Stomach (tissue), 9 donors: Measurements from ENCODE around the gene AUNIP. TPM values are rescaled to one million over a fixed set of nuclear protein-coding genes. Genes with fewer than 3 reads are reported as not detected.

ENCODE experiments used
- DNase-seq, 2 donors: peaks; one replicate each; pipeline versions ENCODE4 v3.0.0 to v3.0.0-alpha.2; 2013 to 2019
- H3K27ac ChIP-seq, 5 donors: fragments of 200-600 bp in 4 of 5; sonication (generic) in 4 of 5; one replicate each; pipeline ENCODE4 v1.5.1; 2013 to 2019; ENCODE audit warnings: mild to moderate bottlenecking in 1 of 5, moderate library complexity in 1 of 5
- H3K27me3 ChIP-seq, 3 donors: fragments of 200-600 bp; sonication (generic); one replicate each; pipeline ENCODE4 v1.5.1; 2017 to 2019; ENCODE audit warnings: mixed run types in 1 of 3
- H3K36me3 ChIP-seq, 4 donors: fragments of 200-600 bp; sonication (generic); 1 replicate in 3 of 4; 2 replicates in 1 of 4; pipeline ENCODE4 v1.5.1; 2016 to 2019
- H3K4me1 ChIP-seq, 4 donors: fragments of 200-600 bp; sonication (generic); one replicate each; pipeline ENCODE4 v1.5.1; 2016 to 2019
- H3K4me3 ChIP-seq, 4 donors: fragments of 200-600 bp; sonication (generic) in 3 of 4; one replicate each; pipeline ENCODE4 v1.5.1; 2016 to 2019; ENCODE audit warnings: mild to moderate bottlenecking in 1 of 4
- H3K9me3 ChIP-seq, 4 donors: fragments of 200-600 bp; sonication (generic); one replicate each; pipeline ENCODE4 v1.5.1; 2016 to 2019
- CTCF ChIP-seq, 7 experiments: fragments of 450-650 bp in 4 of 7; fragments of 200-600 bp in 3 of 7; sonication (generic) in 3 of 7; IDR thresholded peaks; one replicate each; pipeline ENCODE4 v1.5.1; 2016 to 2019; ENCODE audit warnings: antibody characterized with exemption in 7 of 7, control low read depth in 2 of 7, mild to moderate bottlenecking in 1 of 7
- EP300 ChIP-seq: sonication (generic); formaldehyde crosslinking; IDR thresholded peaks from one replicate; pipeline ENCODE4 v1.6.1; 2017; ENCODE audit warnings: antibody characterized with exemption
- POLR2A ChIP-seq, 4 donors: fragments of 450-650 bp; IDR thresholded peaks; one replicate each; pipeline ENCODE4 v1.6.1; 2016; ENCODE audit warnings: antibody characterized with exemption in 4 of 4, control low read depth in 2 of 4, mild to moderate bottlenecking in 1 of 4, moderate library complexity in 1 of 4
- POLR2AphosphoS5 ChIP-seq, 3 donors: sonication (generic); formaldehyde crosslinking; IDR thresholded peaks; one replicate each; pipeline ENCODE4 v1.6.1; 2016; ENCODE audit warnings: antibody characterized with exemption in 3 of 3
- WGBS, 5 donors: extraction: QIAGEN DNeasy Blood & Tissue Kit in 3 of 5; methylation state at CpG; one replicate each; pipeline versions ENCODE4 v1.1.5 to v1.1.7; 2013 to 2018; 5-methylcytosine and 5-hydroxymethylcytosine counted together
- intact Hi-C: fragments of 100-400 bp; cut with DNase I; formaldehyde crosslinking; loops from one replicate; pipeline ENCODE4 v1.15.1; 2023; ENCODE audit warnings: low total_unique reads
- polyA plus RNA-seq, 3 donors: library from polyadenylated mRNA; stranded (reverse); fragments of 200-250 nt; gene quantifications; one replicate each; pipeline ENCODE4 v1.2.3, GENCODE V29; 2013
- total RNA-seq, 5 donors: library from RNA; depleted of rRNA; stranded (reverse); fragments of >200 nt; gene quantifications; one replicate each; pipeline versions ENCODE4 v1.1.0 to v1.2.3, GENCODE V29; 2014 to 2016
- donor health status: healthy with polysubstance abuse.
- donor health status: Bipolar disorder and iron deficiency.
- donor health status: healthy.

The AUNIP gene
- total and polyA plus RNA-seq, 8 donors, result 0.68 to 2.8 (median 1.00) TPM; not detected in 3

DNA sequence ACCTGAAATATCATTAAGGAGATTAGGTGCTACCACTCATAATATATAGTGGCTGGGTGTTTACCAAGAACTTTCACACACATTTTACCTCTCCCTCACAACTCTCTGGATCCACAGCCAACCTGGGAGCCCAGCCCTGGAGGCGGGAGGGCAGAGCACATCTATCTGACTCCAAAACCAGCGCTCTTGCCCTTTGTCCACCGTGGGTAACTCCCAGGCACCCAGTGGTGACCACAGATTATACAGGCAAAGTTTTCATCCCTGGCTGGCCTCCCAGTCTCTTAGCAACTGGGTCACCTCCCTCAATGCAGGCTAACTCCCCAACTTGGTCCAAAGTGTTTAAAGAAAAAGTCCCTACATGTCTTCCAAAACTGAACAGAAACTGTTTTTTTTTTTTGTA, 13.9 kb upstream of the AUNIP start:
- DNase-seq, result peak; percentile 61 to 64
- peaks cover 56 to 76% (median 65%) of the 10 kb centered on the region in 4 donors for H3K4me1 ChIP-seq
- peaks cover 0 to 14% (median 3%) of the 10 kb centered on the region in 4 donors for H3K36me3 ChIP-seq
- WGBS, 5 donors, result 30 to 48% (median 39%) methylated on average over 3 of the region's 3 CpGs
- H3K27me3 ChIP-seq, result no peaks in the 10 kb centered on the region
- intact Hi-C loops, result no loop called here
- TF ChIP-seq CTCF (IDR thresholded peaks at IDR 0.05), result no peak
- no peak for TF ChIP-seq POLR2A (IDR thresholded peaks at IDR 0.05)
- TF ChIP-seq POLR2AphosphoS5 (IDR thresholded peaks at IDR 0.05), result no peak
- no peak for TF ChIP-seq EP300
- H3K27ac ChIP-seq, result peak overlapping the region; percentile 9 to 55 (median 39)
- H3K9me3 ChIP-seq, result no peaks in the 10 kb centered on the region
- no peak overlapping the region for H3K4me3 ChIP-seq

DNA sequence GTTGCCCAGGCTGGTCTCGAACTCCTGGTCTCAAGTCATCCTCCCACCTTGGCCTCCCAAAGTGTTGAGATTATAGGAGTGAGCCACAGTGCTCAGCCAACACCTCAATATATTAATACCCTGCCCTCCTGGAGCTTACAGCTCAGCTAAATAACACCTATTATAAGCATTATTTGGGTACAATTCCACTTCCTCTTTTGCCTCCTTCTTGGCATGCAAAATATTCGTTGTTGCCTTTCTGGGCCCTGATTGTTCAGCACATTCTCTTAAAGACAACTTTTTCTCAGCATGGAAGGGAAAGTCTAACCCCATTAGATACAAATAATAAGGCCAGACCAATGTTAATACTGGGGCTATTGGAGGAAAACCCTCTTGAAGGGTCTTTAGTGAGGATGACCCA, 13.5 kb upstream of the AUNIP start:
- intact Hi-C loops, result no loop called here
- H3K36me3 ChIP-seq, result peaks cover 0 to 14% (median 3%) of the 10 kb centered on the region in 4 donors
- H3K27me3 ChIP-seq, result no peaks in the 10 kb centered on the region
- peak overlapping the region; percentile 22 to 55 (median 39) for H3K27ac ChIP-seq
- 47 to 66% (median 59%) methylated on average over 2 of the region's 2 CpGs for WGBS, 5 donors
- no peaks in the 10 kb centered on the region for H3K9me3 ChIP-seq
- TF ChIP-seq POLR2A (IDR thresholded peaks at IDR 0.05), result no peak
- TF ChIP-seq POLR2AphosphoS5 (IDR thresholded peaks at IDR 0.05), result no peak
- no peak for TF ChIP-seq EP300
- H3K4me1 ChIP-seq, result peaks cover 60 to 80% (median 69%) of the 10 kb centered on the region in 4 donors
- H3K4me3 ChIP-seq, result no peak overlapping the region
- no peak for DNase-seq

DNA sequence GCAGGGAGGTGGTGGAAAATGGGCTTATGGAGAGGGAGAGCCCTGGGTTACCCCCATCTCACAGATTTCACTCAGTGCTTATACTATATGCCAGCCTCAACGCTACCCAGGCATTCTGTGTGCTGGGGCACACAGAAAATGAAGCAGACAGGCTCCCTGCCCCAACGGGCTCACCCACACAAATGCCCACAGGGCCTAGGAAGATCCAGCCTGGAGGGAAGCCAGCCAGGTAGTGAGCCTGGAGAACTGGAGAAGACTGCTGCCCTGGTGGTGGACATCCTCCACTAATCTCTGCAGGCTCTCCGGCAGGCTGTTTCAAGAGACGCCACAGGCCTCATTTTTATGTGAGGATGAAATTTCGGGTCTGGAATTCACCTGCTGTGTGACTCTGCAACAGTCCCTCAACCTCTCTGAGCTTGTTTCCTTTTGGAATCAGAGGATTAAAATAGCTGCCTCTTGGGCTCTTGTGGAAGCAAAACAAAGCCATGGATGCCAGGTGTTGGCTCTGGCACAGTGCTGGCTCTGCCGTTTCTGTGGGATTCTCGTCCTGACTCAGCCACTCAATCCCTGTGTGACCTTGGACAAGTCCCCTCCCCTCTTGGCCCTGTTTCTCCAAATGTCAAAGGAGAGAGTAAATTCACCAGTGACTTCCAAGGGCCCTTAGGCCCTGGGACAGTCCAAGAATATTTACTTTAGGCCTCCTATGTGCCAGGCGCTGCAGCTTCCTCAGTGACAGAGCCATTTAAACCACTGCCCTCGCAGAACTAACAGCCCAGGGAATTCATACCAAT, 12.6 kb upstream of the AUNIP start:
- Histone ChIP-seq H3K36me3 (peaks cover 0 to 14% (median 3%) of the 10 kb centered on the region in 4 donors), H3K27ac (peak overlapping the region; percentile 22 to 56 (median 39)), H3K4me3 (no peak overlapping the region), H3K9me3 (no peaks in the 10 kb centered on the region), H3K4me1 (peaks cover 64 to 87% (median 73%) of the 10 kb centered on the region in 4 donors), H3K27me3 (no peaks in the 10 kb centered on the region)
- 55 to 66% (median 63%) methylated on average over 9 of the region's 9 CpGs for WGBS, 5 donors
- no peak for TF ChIP-seq EP300
- TF ChIP-seq POLR2AphosphoS5 (IDR thresholded peaks at IDR 0.05), result no peak
- TF ChIP-seq POLR2A (IDR thresholded peaks at IDR 0.05), result no peak
- no peak for TF ChIP-seq CTCF (IDR thresholded peaks at IDR 0.05)
- intact Hi-C loops, result no loop called here
- DNase-seq, result peak in 1 of 2 donors; percentile 67

DNA sequence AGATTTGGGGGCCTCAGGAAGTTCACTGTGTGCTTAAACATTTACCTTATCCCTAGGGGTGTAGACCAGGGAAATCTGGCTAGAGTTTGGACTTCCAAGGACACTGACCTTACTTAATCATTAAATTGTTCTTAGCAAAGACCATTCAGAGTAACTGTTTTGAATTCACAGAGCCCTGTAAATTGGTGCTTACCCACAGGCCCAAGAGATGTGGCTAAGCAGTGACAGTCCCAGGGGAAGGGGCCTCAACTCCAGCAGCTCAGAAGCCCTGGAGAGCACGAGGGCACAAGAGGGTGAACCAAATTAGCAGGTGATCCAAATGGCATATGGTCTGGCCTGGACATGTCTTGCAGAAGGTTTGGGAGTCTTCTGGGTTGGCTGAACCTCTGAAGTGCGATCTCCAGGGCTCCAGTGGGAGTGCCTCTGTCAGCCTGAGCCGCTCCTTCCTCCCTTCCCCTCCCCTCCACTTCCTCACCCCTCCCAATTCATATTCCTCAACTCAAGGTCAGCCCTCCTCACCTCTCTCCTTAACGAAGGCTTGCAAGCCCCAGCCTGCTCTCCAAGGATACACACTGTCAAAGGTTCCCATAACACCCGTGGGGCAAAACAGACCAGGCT, 11.9 kb upstream of the AUNIP start:
- intact Hi-C loops, result no loop called here
- TF ChIP-seq CTCF (IDR thresholded peaks at IDR 0.05) (no peak), EP300 (no peak), POLR2AphosphoS5 (IDR thresholded peaks at IDR 0.05) (no peak), POLR2A (IDR thresholded peaks at IDR 0.05) (no peak)
- no peak overlapping the region for H3K4me3 ChIP-seq
- H3K27me3 ChIP-seq, result no peaks in the 10 kb centered on the region
- H3K27ac ChIP-seq, result peak overlapping the region; percentile 22 to 56 (median 43)
- H3K9me3 ChIP-seq, result no peaks in the 10 kb centered on the region
- peak in 1 of 2 donors; percentile 60 for DNase-seq
- peaks cover 0 to 14% (median 3%) of the 10 kb centered on the region in 4 donors for H3K36me3 ChIP-seq
- H3K4me1 ChIP-seq, result peaks cover 67 to 89% (median 74%) of the 10 kb centered on the region in 4 donors
- 20 to 28% (median 26%) methylated on average over 5 of the region's 5 CpGs for WGBS, 5 donors
